DND-41 (cell line): ENCODE data around the gene LY6G6D.

Experiments
- ATAC-seq: fragments of 200-7000 bp; cut with Tn5 transposase; 3 replicates; pipeline ENCODE4 v1.9.1; 2021; ENCODE audit warnings: low read depth; ENCODE audit not compliant: insufficient read depth
- DNase-seq: peaks from one replicate; pipeline ENCODE4 v3.0.0-alpha.2; 2020
- H2AFZ ChIP-seq: 2 replicates; pipeline ENCODE4 v1.6.0; 2012; ENCODE audit warnings: low read depth, low read length
- H3K27ac ChIP-seq: 2 replicates; pipeline ENCODE4 v1.5.1; 2012; ENCODE audit warnings: low read length, inconsistent platforms
- H3K27me3 ChIP-seq: fragments of 200-600 bp; sonication (generic); 2 replicates; pipeline ENCODE4 v1.6.0; 2012; ENCODE audit warnings: low read length, mild to moderate bottlenecking, inconsistent platforms; ENCODE audit not compliant: insufficient read depth, poor library complexity
- H3K36me3 ChIP-seq: 2 replicates; pipeline ENCODE4 v1.5.1; 2012; ENCODE audit warnings: low read length, inconsistent platforms; ENCODE audit not compliant: insufficient read depth
- H3K4me1 ChIP-seq: 2 replicates; pipeline ENCODE4 v1.5.1; 2012; ENCODE audit warnings: mild to moderate bottlenecking, low read length; ENCODE audit not compliant: insufficient read depth
- H3K4me2 ChIP-seq: 2 replicates; pipeline ENCODE4 v1.6.0; 2012; ENCODE audit warnings: mild to moderate bottlenecking, moderate library complexity, low read length, inconsistent platforms; ENCODE audit not compliant: insufficient read depth
- H3K4me3 ChIP-seq, 2 experiments: fragments of 200-600 bp in 1 of 2; shearing (Covaris generic) in 1 of 2; 2 replicates each; pipeline ENCODE4 v1.5.1; 2012 to 2016; ENCODE audit warnings: inconsistent platforms in 2 of 2, low read length in 2 of 2, mild to moderate bottlenecking in 2 of 2, low read depth in 1 of 2, moderate library complexity in 1 of 2
- H3K79me2 ChIP-seq: 2 replicates; pipeline ENCODE4 v1.6.0; 2012; ENCODE audit warnings: low read length, inconsistent platforms; ENCODE audit not compliant: insufficient read depth
- H3K9ac ChIP-seq: 2 replicates; pipeline ENCODE4 v1.6.0; 2012; ENCODE audit warnings: low read depth, mild to moderate bottlenecking, inconsistent platforms, low read length, moderate library complexity
- H3K9me3 ChIP-seq: 2 replicates; pipeline ENCODE4 v1.5.1; 2012; ENCODE audit warnings: low read length, moderate library complexity, mild to moderate bottlenecking, inconsistent platforms; ENCODE audit not compliant: insufficient read depth, severe bottlenecking
- H4K20me1 ChIP-seq: 2 replicates; pipeline ENCODE4 v1.6.0; 2012; ENCODE audit warnings: low read length; ENCODE audit not compliant: insufficient read depth
- CTCF ChIP-seq: IDR thresholded peaks from 2 replicates; pipeline ENCODE4 v1.5.1; 2012; ENCODE audit warnings: borderline replicate concordance, low read length, moderate library complexity, mild to moderate bottlenecking; ENCODE audit not compliant: poor library complexity, severe bottlenecking; ENCODE audit errors: extremely low read depth
- EZH2 ChIP-seq: IDR thresholded peaks from 3 replicates; pipeline ENCODE4 v1.6.1; 2012; ENCODE audit warnings: borderline replicate concordance, low read depth, mild to moderate bottlenecking, moderate library complexity, low read length, inconsistent platforms; ENCODE audit not compliant: severe bottlenecking

Gene LY6G6D

DNA sequence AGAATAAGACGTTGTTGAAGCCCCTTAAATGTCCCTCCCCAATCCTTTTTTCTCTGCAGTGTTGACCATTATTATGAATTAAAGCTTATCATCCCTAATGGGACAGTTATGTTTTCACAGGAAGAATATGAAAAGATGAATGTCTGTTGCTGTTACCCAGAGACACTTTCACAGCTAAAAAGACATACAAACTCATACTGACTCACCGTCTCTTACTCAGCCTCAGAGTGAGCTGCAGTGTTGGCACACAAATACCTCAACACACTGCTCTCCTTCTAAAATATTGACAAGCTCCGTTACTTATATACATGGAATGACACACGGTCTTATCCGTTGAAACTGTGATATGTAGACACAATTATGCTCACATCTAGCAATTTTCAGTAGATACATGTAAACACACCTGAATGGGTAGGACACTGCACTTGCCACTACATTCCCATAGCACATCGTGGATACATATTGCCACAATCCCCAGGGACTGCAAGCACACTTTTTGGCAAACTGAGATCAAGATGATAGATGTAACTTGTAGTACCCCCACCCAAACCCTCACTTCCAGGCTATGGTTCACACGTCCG lies 37.7 kb downstream of the LY6G6D start:
- Histone ChIP-seq H2AFZ (no peak overlapping the region), H3K4me2 (no peak overlapping the region), H3K79me2 (no peaks in the 10 kb centered on the region), H3K27ac (no peak overlapping the region), H3K36me3 (peaks cover 30% of the 10 kb centered on the region), H3K9ac (no peak overlapping the region), H4K20me1 (no peaks in the 10 kb centered on the region), H3K4me1 (no peaks in the 10 kb centered on the region), H3K27me3 (no peaks in the 10 kb centered on the region), H3K9me3 (no peaks in the 10 kb centered on the region), H3K4me3 (no peak overlapping the region)
- DNase-seq = no peak
- ATAC-seq = no peak; the same call in 2 of the 3 replicates
- no peak for TF ChIP-seq CTCF
- no peak for TF ChIP-seq EZH2

DNA sequence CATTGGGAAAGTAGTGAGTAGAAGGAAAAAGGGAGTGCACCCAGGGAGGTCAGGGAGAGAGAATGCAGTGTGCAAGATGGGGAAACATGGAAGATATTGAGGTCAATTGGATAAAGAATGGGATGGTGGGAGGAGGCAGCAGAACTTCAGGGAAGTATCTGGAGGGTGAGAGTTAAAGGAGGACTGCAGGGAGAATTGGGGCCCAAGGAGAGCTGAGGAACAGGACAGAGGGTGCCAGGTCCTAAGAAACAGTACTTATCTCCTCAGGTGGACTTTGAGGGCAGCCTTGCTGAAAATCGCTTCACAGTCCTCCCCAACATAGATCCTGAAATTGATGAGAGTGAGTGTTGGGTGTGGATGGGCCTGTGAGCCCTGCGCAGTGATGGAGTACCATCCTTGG lies 43.1 kb downstream of the LY6G6D start:
- peaks cover 65% of the 10 kb centered on the region for H3K36me3 ChIP-seq
- H4K20me1 ChIP-seq = peaks cover under 1% of the 10 kb centered on the region; the same call in 1 of the 2 replicates
- DNase-seq = no peak
- H3K27ac ChIP-seq = no peak overlapping the region; the same call in 1 of the 2 replicates
- ATAC-seq = no peak
- H3K4me2 ChIP-seq = no peak overlapping the region
- no peak overlapping the region for H3K9ac ChIP-seq
- H3K4me3 ChIP-seq = no peak overlapping the region
- H3K27me3 ChIP-seq = no peaks in the 10 kb centered on the region
- H2AFZ ChIP-seq = no peak overlapping the region
- H3K4me1 ChIP-seq = no peaks in the 10 kb centered on the region
- no peaks in the 10 kb centered on the region for H3K79me2 ChIP-seq
- no peak for TF ChIP-seq CTCF
- TF ChIP-seq EZH2 = no peak
- H3K9me3 ChIP-seq = no peaks in the 10 kb centered on the region

- Histone ChIP-seq H3K27ac (no peak overlapping the region), H2AFZ (no peak overlapping the region), H3K79me2 (no peaks in the 10 kb centered on the region), H3K4me3 (no peak overlapping the region), H3K4me2 (no peak overlapping the region), H3K9me3 (no peaks in the 10 kb centered on the region), H4K20me1 (peaks cover 4% of the 10 kb centered on the region; the same call in 1 of the 2 replicates), H3K9ac (no peak overlapping the region), H3K4me1 (no peaks in the 10 kb centered on the region), H3K36me3 (peaks cover 72% of the 10 kb centered on the region), H3K27me3 (no peaks in the 10 kb centered on the region)
- no peak for DNase-seq
- no peak for ATAC-seq
- no peak for TF ChIP-seq EZH2
- no peak for TF ChIP-seq CTCF
These were observed 45.6 kb downstream of the LY6G6D start for GRCh38 chr6:31760790-31761189.
